Panc1 (cell line): ENCODE results near the gene FAP. TPM values are rescaled to one million over a fixed set of nuclear protein-coding genes. Genes with fewer than 3 reads are reported as not detected.

Experiments
- ATAC-seq: fragments of 200-7000 bp; cut with Tn5 transposase; 2 replicates; pipeline ENCODE4 v1.9.1; 2020; ENCODE audit warnings: mild to moderate bottlenecking, moderate library complexity
- BruUV-seq: library from RNA; stranded (reverse); fragments of 400-500 nt; replicated peaks from 2 replicates; lab custom pipeline; 2021; lab: Mats Ljungman, UMichigan
- CTCF ChIA-PET: fragments of 300-600 bp; sonication (Branson Sonifier 250); formaldehyde crosslinking; loops from one replicate; lab custom pipeline; 2022; ENCODE audit warnings: antibody characterized with exemption; lab: Charles Lee
- POLR2A ChIA-PET: fragments of 300-600 bp; sonication (Branson Sonifier 250); formaldehyde crosslinking; loops from one replicate; lab custom pipeline; 2022; ENCODE audit warnings: antibody characterized with exemption; lab: Charles Lee
- DNase-seq: peaks from one replicate; pipeline ENCODE4 v3.0.0-alpha.2; 2010; ENCODE audit warnings: low read depth, low spot score
- H3K27ac ChIP-seq: 2 replicates; pipeline ENCODE4 v1.5.1; 2011; ENCODE audit warnings: mild to moderate bottlenecking, low read length, inconsistent platforms
- H3K27me3 ChIP-seq: fragments of 200-500 bp; sonication (Bioruptor generic); 2 replicates; pipeline ENCODE4 v1.6.0; 2014; ENCODE audit warnings: low read length, inconsistent platforms; ENCODE audit not compliant: control insufficient read depth, insufficient read depth
- H3K36me3 ChIP-seq: fragments of 200-500 bp; sonication (Bioruptor generic); 2 replicates; pipeline ENCODE4 v1.5.1; 2014; ENCODE audit warnings: inconsistent platforms, mild to moderate bottlenecking, low read length, moderate library complexity; ENCODE audit not compliant: control insufficient read depth, insufficient read depth
- H3K4me1 ChIP-seq: 2 replicates; pipeline ENCODE4 v1.5.1; 2011; ENCODE audit warnings: inconsistent platforms, mild to moderate bottlenecking, low read length, moderate library complexity; ENCODE audit not compliant: control insufficient read depth, insufficient read depth
- H3K4me3 ChIP-seq, 2 experiments: 2 replicates each; pipeline ENCODE4 v1.5.1; 2011 to 2012; ENCODE audit warnings: low read depth in 2 of 2, low read length in 2 of 2, mild to moderate bottlenecking in 2 of 2, inconsistent platforms in 1 of 2, moderate library complexity in 1 of 2
- H3K9me3 ChIP-seq: fragments of 200-500 bp; sonication (Bioruptor generic); 2 replicates; pipeline ENCODE4 v1.5.1; 2014; ENCODE audit warnings: low read depth, mild to moderate bottlenecking, inconsistent platforms, low read length, moderate library complexity; ENCODE audit not compliant: control insufficient read depth, insufficient read depth
- POLR2AphosphoS5 ChIP-seq: IDR thresholded peaks from 2 replicates; pipeline ENCODE4 v1.6.1; 2012; ENCODE audit warnings: mild to moderate bottlenecking, low read depth, low read length, moderate library complexity
- REST ChIP-seq, 2 experiments: IDR thresholded peaks; 2 replicates each; pipeline ENCODE4 v1.6.1; 2011 to 2012; ENCODE audit warnings: low read depth in 2 of 2, control low read depth in 1 of 2, low read length in 1 of 2, mild to moderate bottlenecking in 1 of 2, moderate library complexity in 1 of 2; ENCODE audit not compliant: insufficient read depth in 1 of 2
- SIN3A ChIP-seq: IDR thresholded peaks from 2 replicates; pipeline ENCODE4 v1.6.1; 2012; ENCODE audit warnings: low read depth, mild to moderate bottlenecking, low read length, moderate library complexity, borderline replicate concordance; ENCODE audit not compliant: insufficient read depth
- TCF7L2 ChIP-seq: IDR thresholded peaks from 2 replicates; pipeline ENCODE4 v1.6.1; 2011; ENCODE audit warnings: mild to moderate bottlenecking, low read depth, low read length, inconsistent platforms
- in situ Hi-C: cut with HindIII; loops from 2 replicates; pipeline ENCODE4 v1.10.0; 2016; ENCODE audit warnings: low sequenced_read_pairs, low pct_unique_long_range_greater_than_20kb
- intact Hi-C: fragments of 100-400 bp; cut with micrococcal nuclease; formaldehyde crosslinking; loops from one replicate; pipeline ENCODE4 v1.10.0; 2022; ENCODE audit not compliant: unreplicated experiment
- total RNA-seq: library from RNA; stranded (reverse); gene quantifications from one replicate; pipeline ENCODE4 v1.2.1, GENCODE V29; 2021; ENCODE audit not compliant: unreplicated experiment
- TF ChIP-seq, protein P1 (sequence below): fragments of 450-650 bp; IDR thresholded peaks from 2 replicates; pipeline ENCODE4 v1.5.1; 2017; ENCODE audit warnings: mild to moderate bottlenecking

FAP gene
- total RNA-seq, 1 experiment from 2014 or later = not detected

GRCh38 chr2:162164802-162165201 lies 78.4 kb downstream of the FAP start:
- Histone ChIP-seq H3K9me3 (no peaks in the 10 kb centered on the region), H3K4me3 (no peak overlapping the region), H3K4me1 (no peaks in the 10 kb centered on the region), H3K36me3 (no peaks in the 10 kb centered on the region), H3K27me3 (no peaks in the 10 kb centered on the region), H3K27ac (no peak overlapping the region)
- TF ChIP-seq REST (IDR thresholded peaks at IDR 0.05; ENCODE audit: insufficient read depth in 1 of 2, low read depth in 2 of 2, low read length in 1 of 2) = no peak
- no peak for TF ChIP-seq TCF7L2
- no peak for TF ChIP-seq POLR2AphosphoS5
- no peak for TF ChIP-seq SIN3A
- TF ChIP-seq, protein P1, sequence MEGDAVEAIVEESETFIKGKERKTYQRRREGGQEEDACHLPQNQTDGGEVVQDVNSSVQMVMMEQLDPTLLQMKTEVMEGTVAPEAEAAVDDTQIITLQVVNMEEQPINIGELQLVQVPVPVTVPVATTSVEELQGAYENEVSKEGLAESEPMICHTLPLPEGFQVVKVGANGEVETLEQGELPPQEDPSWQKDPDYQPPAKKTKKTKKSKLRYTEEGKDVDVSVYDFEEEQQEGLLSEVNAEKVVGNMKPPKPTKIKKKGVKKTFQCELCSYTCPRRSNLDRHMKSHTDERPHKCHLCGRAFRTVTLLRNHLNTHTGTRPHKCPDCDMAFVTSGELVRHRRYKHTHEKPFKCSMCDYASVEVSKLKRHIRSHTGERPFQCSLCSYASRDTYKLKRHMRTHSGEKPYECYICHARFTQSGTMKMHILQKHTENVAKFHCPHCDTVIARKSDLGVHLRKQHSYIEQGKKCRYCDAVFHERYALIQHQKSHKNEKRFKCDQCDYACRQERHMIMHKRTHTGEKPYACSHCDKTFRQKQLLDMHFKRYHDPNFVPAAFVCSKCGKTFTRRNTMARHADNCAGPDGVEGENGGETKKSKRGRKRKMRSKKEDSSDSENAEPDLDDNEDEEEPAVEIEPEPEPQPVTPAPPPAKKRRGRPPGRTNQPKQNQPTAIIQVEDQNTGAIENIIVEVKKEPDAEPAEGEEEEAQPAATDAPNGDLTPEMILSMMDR = no peak
- in situ Hi-C loops = no loop called here
- CTCF ChIA-PET = no interaction called here
- DNase-seq (no peak), ATAC-seq (no peak)
- POLR2A ChIA-PET = no interaction called here
- BruUV-seq = no TSS peak
- intact Hi-C loops = no loop called here

DNA sequence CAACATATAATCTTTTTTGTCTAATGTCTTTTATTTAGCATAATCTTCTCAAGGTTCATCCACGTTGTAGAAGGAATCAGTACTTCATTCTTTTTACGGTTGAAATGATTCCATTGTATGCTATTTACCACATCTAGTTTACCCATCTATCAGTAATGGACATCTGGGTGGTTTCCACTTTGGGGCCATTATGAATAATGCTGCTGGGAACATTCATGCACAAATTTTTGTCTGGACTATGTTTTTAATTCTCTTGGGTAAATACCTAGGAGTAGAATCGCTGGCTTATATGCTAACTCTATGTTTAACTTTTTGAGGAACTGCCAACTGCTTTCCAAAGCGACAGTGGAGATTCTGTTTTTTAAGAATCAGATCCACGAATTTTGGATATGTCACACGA lies 83.8 kb downstream of the FAP start:
- in situ Hi-C loops = no loop called here
- DNase-seq (no peak), ATAC-seq (no peak)
- CTCF ChIA-PET = no interaction called here
- POLR2A ChIA-PET = no interaction called here
- H3K36me3 ChIP-seq = no peaks in the 10 kb centered on the region
- no peak overlapping the region for H3K27ac ChIP-seq
- intact Hi-C loops = no loop called here
- no peak overlapping the region for H3K4me3 ChIP-seq
- no peaks in the 10 kb centered on the region for H3K4me1 ChIP-seq
- no peak for TF ChIP-seq TCF7L2
- no TSS peak for BruUV-seq
- no peaks in the 10 kb centered on the region for H3K9me3 ChIP-seq
- no peaks in the 10 kb centered on the region for H3K27me3 ChIP-seq

- BruUV-seq = no TSS peak
- H3K9me3 ChIP-seq = no peaks in the 10 kb centered on the region
- H3K4me1 ChIP-seq = no peaks in the 10 kb centered on the region
- in situ Hi-C loops (no loop called here), intact Hi-C loops (no loop called here)
- ATAC-seq (no peak), DNase-seq (no peak)
- ChIA-PET POLR2A (no interaction called here), CTCF (no interaction called here)
- no peaks in the 10 kb centered on the region for H3K36me3 ChIP-seq
- no peak overlapping the region for H3K27ac ChIP-seq
- no peak overlapping the region for H3K4me3 ChIP-seq
- no peaks in the 10 kb centered on the region for H3K27me3 ChIP-seq
- TF ChIP-seq POLR2AphosphoS5 = no peak
- TF ChIP-seq TCF7L2 = no peak
- TF ChIP-seq, protein P1 = no peak
- no peak for TF ChIP-seq SIN3A
- no peak for TF ChIP-seq REST (IDR thresholded peaks at IDR 0.05; ENCODE audit: insufficient read depth in 1 of 2, low read depth in 2 of 2, low read length in 1 of 2)
Measured at GRCh38 chr2:162156149-162156548, 87.1 kb downstream of the FAP start.
